SK-MEL-5 (cell line): ENCODE measurements around the gene DMGDH. TPM values are rescaled to one million over a fixed set of nuclear protein-coding genes. Genes with fewer than 3 reads are reported as not detected.
A peak's percentile ranks its signal among the peaks of the same experiment; 100 is the strongest.

Experiments
- DNase-seq: peaks from one replicate; pipeline ENCODE4 v3.0.0-alpha.2; 2016; ENCODE audit warnings: low read depth, low spot score
- in situ Hi-C: cut with HindIII; loops from 2 replicates; pipeline ENCODE4 v1.10.0; 2016; ENCODE audit warnings: low sequenced_read_pairs, high pct_unique_total_duplicates, low pct_unique_long_range_greater_than_20kb
- polyA plus RNA-seq, 2 experiments: library from polyadenylated mRNA; depleted of rRNA; stranded (reverse); fragments of >200 nt; gene quantifications; 2 replicates each; pipeline ENCODE4 v1.2.3, GENCODE V29; 2015
- total RNA-seq: library from RNA; depleted of rRNA; stranded (reverse); fragments of >200 nt; shearing (Covaris generic); gene quantifications from 2 replicates; pipeline ENCODE4 v1.2.3, GENCODE V29; 2014; rRNA removed

Gene DMGDH
- total RNA-seq, result not detected in 2 replicates
- polyA plus RNA-seq (2015; cell fraction: cytosol; rRNA removed), result not detected in 2 replicates
- not detected in 2 replicates for polyA plus RNA-seq (2015; cell fraction: nucleus; rRNA removed)

DNA sequence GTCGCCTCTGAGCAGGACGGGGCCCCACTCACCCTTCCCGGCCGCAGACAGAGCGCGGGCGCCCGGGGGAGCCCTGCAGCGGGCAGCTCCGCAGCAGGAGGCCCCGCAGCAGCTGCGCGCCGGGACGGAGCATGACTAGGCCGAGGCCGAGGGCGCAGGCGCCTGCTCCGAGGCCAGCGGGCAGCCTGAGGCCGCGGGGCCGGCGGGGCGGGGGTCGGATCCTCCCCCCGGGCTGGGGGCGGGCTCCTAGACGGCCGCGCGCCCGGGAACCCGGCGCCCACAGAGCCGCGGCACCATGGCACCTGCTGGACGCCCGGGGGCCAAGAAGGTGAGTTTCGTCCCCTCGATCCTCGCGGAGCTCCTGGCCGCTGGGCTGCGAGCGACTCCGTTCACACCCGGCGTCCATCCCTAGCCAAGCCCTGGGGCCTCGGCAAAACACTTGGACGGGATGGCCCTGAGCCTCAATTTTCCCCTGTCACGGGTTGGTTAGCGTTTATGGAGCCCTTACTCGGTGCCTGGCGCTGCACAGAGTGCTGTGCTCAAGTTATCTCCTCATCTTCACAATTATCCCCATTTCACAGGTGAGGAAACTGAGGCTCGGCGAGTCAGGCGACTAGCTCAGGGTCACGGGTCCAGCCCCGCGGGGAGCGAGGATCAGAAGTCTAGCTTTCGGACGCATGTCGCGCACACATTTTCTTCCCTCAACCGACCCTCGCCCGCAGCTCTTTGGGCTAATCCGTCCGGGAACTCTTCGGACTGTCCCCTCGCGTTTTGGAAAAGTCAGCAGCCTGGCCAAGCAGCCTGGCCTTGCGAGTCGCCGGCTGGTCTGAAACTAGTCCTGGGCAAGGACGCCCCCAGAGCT is at the start of gene DMGDH, which contains the start of gene BHMT2:
DMGDH (minus strand) TSS at position 187 of the 862 bp plus-strand sequence; CDS start at position 133, 54 bp downstream.
BHMT2 (plus strand) TSS at position 280 of the 862 bp plus-strand sequence; CDS start at position 296, 16 bp downstream.
- in situ Hi-C loops, result no loop called here
- DNase-seq, result no peak

DNA sequence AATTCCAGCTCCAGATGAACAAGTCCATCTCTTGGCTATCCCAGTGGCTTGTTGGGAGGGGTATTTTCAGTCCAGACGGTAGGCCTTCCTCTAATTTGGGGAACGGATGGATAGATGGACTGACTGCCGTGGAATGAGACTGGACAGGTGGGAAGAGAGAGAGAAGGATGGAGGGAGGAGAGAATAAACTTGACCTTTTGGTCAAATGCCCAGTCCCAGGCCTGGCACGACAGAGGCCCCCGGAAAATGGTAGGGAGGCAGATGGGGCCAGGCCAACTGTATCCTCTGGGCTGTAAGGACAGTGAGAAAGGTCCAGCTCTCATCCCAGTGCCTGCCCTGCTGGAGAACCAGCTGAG is 43.2 kb upstream of the DMGDH start:
- in situ Hi-C loops, result no loop called here
- DNase-seq, result no peak

DNA sequence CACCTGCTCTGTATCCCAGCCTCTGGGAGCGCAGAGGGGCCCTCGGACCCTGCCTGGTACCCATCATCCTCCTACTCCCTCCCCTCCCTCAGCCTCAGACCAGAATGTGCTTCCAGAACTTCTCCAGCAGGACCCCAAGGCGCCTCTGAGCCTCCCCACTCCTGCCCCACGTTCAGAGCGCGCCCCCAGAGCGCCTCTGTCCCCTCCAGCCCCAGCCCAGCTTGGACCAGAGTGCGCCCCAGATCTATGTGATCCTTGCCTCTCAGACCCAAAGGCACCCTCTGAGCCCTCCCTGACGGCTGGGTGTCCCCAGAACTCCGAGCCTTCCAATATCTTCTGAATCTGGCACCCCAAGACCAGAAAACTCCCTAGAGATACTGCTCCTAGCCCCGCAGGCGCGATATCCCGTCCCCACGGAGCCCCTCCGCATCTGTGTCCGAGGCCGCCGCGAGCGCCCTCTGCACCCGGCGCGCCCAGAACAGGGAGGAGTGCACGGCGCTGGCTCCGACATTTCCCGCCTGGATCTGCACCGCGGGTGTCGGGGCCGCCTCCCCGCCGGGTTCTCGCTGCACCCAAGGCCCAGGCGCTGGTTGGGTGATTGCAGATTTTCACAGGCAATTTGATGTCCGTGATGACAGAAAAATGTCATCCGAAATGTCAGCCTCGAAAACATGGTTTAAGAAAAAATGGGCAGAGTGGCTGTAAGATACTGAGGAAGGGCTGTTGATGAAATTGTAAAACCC is 42.7 kb upstream of the DMGDH start:
- in situ Hi-C loops, result no loop called here

DNA sequence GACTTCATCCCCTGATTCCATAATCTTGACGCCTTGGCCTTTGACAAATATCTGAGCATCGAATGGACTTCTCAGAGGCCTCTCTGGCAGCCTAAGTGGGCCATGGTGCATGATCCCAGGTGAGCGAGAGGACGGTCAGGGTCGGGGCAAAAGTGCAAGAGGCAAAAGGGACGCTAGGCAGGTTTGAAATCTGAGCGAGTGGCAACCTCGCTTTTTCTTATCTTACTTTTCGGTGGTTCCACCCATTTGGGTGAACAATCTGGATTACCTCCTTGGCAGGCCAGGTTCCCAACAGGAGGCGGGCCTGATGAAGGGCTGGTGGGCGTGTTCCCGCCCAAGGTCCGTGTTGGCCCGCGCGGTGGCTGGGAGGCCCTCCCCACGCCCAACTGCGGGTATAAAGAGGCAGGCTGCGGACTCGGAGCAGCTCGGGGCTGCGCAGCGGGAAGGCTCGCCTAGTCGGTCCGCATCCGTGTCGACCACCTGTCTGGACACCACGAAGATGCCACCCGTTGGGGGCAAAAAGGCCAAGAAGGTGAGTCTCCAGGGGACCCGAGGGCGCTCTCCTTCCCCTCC is 42.0 kb upstream of the DMGDH start, which contains the start of gene BHMT:
BHMT (plus strand) TSS at position 423 of the 573 bp plus-strand sequence; CDS start at position 500, 77 bp downstream.
- no peak for DNase-seq
- in situ Hi-C loops, result no loop called here

More for the DNA sequence above, 42.7 kb upstream of the DMGDH start:
- DNase-seq, result no peak

DNA sequence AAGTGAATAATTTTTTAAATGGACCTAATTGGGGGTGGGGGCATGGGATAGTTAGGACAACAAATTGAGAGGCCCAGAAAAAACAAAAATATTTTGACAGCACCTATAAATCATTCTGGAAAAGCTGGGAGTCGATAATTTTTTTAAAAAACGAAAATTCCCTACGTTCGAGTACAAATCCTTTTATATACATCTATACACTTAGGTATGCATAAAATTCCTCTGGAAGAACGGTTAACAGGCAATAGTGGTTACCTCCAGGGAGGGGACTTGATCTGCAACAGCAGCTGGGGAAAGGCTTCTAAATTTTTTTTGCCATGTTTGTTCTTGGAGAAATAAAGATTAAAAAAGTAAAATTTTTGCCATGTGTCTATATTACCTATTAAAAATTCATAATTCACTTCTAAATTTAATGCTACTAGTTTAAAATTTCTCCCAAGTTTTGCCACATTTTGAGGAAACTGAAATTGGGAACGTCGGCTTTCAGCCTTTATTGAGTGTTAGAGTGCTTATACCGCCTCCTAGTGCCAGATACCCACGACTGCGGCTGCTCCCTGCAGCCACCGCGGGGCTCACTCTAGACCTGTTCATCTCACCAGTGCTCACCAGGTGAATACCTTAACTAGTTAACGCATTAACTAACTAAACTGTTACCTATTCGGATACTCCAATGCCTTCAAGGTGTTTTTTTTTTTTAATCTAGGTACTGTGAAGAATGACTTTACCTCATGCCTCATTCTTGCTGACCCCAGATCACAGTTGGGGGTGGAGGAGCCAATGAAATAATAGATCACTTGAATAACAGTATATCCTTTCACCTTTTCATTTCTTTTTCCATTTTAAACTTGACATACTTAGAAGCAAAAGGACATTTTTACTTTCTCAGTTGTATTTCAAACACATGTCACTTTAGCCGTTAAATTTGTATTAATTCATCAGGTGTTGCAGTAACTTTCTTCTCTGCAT is 40.3 kb upstream of the DMGDH start:
- peak; percentile 63 for DNase-seq
- in situ Hi-C loops, result no loop called here

DNA sequence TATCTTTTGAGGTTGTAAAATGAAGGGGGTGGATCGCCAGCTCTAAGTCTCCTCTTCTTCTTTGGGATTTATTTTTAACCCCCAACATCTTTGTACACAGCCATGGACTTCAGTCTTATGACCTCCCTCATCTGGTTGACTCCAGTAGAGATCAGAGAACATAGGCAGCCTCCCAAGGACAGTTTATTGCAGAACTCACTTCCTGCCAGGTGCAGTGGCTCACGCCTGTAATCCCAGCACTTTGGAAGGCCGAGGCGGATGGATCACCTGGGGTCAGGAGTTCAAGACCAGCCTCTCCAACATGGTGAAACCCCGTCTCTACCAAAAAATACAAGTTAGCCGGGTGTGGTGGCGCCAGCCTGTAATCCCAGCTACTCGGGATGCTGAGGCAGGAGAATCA is 39.3 kb upstream of the DMGDH start:
- in situ Hi-C loops, result no loop called here

DNA sequence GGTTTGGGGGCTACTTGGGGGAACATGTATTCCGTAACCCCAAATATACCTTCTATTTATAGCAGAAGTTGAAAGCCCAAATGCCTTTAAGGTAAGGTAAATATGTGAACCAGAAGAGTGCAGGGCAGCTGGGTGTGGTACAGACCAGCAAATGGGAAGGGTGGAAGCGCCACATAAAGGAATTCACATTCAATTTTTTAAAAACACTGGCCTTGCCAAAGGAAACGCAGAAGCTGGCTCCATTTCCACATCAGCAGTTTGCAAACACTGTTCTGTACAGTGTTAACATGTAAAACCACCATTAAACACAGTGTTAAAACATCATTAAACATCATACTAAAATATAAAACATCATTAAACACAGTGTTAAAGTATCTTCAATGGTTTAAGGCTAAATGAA is 38.6 kb upstream of the DMGDH start:
- in situ Hi-C loops, result no loop called here
- DNase-seq, result no peak

More for the DNA sequence above, 39.3 kb upstream of the DMGDH start:
- no peak for DNase-seq

DNA sequence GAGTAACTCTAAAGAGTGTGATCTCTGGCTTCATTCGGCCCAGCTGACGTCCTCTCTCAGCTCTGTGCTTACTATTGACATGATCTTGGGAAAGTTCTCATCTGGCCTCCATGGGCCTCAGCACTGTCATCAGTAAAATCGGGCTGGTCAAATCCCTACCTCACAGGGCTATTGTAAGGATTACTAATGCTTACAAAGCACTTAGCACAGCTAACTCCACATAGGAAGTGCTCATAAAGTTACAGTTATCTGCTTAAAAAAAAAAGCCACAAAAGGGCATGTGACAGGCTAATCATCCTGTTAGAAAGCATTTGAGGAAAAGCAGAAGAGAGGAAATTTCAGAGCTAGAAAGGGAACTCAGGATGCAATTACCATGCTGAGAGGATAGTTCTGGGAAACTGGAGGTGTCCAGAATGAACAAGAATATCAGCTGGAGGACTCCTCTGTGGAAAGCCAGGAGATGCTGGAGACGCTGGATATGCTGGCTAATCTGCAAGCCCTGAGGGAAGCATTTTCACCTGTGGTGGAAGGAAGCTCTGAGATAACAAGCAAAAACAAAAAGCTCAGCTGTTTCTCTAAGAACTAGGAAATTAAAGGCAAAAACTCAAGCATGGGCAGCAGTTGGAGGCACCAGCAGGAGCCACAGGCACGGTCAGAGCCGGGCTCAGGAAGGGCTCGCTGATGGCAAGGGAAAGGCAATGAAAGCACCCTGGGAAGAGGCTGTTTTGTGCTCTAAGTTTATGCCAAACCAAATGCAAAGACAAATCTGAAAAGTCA is 37.7 kb upstream of the DMGDH start:
- peak; percentile 23 for DNase-seq
- in situ Hi-C loops, result no loop called here

DNA sequence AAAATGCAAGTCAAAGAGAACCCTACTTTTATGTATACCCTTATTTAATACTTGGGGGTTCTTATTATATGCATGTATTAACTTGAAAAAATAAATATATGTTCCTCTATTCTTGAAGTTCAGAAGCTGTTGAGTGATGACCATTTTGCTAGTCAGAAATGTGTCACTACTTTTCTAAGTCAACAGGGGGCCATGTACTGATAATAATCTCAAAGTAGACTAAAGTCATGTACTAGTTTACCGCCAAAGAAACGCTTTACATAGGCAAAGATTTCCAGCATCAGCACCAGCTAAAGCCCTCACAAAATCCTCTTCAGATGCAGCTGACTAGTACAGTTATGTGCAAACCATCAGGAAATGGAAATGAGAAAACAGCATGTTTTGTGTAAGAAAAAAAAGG is 36.4 kb upstream of the DMGDH start:
- in situ Hi-C loops, result no loop called here
- DNase-seq, result no peak

DNA sequence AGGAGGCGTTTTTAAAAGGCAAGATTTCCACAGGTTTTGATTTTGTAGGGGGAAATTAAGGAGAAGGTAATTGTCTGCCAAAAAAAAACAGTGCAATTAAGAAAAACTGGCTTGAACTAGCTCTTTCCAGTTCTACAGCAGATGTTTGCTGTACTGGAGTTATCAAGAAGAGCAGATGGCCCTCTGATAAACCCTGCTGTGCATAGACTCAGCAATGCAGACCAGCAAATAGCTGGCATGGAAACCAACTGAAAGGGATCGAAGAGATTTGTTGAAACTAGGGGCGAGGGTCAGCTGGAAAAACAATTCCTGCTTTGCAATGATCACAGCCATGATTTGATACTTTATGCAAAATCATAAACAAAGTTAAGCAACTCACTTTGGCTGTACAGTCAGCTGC is 24.3 kb upstream of the DMGDH start:
- in situ Hi-C loops, result no loop called here

DNA sequence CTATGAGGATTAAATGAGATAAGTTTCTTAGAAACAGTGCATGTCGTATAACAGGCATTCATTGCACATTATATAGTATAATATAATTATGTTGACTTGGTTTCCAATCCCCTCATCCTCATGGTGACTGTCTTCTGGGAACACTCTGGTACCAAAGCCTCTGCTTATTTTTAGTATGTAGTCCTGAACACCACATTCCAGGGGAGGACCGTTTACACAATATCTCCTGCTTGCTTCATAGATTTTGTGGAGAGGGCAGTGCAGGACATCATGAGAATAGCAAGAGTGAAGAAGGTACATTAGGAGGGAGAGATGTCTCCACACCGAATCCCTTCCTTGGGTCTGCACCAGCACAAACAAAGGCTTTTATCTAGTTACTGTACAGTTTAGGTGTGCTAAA is 21.6 kb upstream of the DMGDH start:
- no peak for DNase-seq
- in situ Hi-C loops, result no loop called here

More for the DNA sequence above, 24.3 kb upstream of the DMGDH start:
- no peak for DNase-seq

DNA sequence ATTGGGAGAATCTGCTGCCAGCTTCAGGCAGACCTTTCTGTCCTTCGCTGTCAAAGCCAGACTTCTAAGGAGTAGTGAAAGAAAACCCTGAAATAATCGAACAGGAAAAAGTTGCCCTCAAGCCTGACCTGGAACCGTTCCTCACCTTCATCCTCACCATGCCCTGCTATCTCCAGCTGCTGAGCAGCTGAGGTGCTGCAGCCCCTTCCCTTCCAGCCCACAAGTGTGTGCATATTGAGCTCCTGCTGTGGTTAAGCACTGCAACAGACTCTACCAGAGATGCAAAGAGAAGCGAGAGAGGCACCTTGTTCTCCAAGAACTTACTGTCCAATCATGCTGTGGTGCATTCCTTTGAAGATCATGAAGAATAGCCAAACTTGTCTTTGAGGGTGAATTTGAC is 19.0 kb upstream of the DMGDH start:
- in situ Hi-C loops, result no loop called here
- DNase-seq, result no peak

DNA sequence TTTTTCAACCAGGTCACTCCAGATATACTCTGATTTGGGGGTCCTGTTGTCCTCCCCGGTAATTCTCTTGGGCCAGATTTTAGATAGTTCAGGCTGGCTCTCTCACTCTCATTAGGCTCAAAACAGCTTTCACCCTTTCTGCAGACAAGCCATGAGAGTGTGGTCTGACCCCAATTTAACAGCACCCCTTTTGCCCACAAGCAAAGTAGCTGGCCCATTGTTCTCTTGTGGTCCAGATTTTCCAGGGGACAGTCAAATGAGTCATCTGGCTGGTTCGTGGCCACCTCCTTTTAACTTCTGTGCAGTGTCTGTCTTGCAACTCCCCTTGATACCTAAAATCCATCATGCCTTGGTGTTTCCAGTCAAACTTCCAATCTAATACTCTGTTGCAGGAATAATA is 16.6 kb upstream of the DMGDH start:
- DNase-seq, result no peak
- in situ Hi-C loops, result no loop called here

DNA sequence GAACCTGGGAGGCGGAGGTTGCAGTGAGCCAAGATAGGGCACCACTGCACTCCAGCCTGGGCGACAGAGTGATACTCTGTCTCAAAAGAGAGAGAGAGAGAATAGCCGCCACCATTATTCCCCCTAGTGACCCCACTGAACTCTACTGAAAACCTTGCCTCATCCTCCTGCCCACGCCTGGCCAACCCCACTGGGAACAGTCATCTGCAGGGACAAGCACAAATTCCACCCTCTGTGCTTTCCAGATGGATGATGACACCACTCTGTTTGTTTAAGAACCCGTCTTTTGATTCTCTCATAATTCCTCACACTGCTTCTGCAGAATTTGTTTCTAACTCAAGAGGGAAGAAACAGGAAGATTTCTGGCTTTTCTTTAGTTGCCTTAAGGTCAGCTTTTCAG is 12.3 kb upstream of the DMGDH start:
- DNase-seq, result no peak
- in situ Hi-C loops, result no loop called here

DNA sequence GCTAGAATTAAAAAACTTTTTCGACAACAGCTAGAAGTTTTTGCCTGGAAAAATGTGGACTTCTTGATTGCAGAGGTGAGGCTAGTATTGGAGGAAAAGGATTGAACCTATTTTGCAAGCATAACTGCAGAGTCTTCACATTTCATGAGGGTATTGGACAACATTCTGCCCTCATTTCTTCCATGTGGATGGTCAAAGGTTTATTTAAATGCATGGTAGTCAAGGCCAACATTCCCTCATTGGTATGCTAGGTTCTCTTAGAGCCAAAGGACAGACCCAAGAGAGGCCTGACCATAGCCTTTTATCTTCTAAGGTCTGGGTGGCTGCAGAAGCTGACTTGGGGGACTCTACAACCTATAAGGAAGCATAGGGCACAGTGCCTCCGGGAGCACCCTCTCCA is 11.3 kb upstream of the DMGDH start:
- no peak for DNase-seq
- in situ Hi-C loops, result no loop called here

DNA sequence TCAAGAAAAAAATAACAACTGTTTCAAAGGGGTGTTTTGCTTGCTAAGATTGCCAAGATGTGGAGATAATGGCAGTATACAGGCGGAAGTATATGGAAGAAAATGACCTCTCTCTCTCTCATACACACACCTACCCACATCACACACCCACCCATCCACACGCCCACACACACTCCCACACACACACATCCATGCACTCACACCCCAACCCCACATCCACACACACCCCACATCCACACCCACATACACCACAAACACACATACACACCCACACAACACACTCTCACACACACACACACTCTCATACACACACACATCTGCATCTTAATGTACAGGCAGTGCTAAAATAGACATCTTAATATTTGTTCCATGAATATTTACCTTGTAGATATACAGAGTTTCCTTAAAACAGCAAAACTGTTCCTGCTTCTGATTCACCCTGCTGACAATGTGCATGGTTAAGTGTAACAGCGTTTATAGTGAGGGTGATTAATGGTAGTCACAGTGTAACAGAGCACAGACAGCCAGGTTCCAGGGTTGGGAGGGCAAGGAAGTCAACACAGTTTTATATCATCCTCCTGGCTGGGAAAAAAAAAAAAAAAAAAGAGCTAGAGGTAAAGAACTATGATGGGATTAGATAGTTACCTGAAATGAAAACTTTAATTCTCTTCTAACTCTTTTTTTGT is 8.3 kb upstream of the DMGDH start:
- DNase-seq, result no peak
- in situ Hi-C loops, result no loop called here
